B cell (primary cell): ENCODE data around the gene ATP12A. TPM values are rescaled to one million over a fixed set of nuclear protein-coding genes. Genes with fewer than 3 reads are reported as not detected.

Experiments
- ATAC-seq: fragments of 200-7000 bp; cut with Tn5 transposase; one replicate; pipeline ENCODE4 v1.10.0; 2021; ENCODE audit warnings: low read depth, mild to moderate bottlenecking, moderate number of reproducible peaks, moderate library complexity
- CTCF ChIA-PET: fragments of 350-600 bp; sonication (Branson Sonifier 250); formaldehyde crosslinking; loops from one replicate; lab custom pipeline; 2021; ENCODE audit warnings: antibody characterized with exemption, inconsistent platforms; lab: Charles Lee
- POLR2A ChIA-PET: fragments of 350-600 bp; sonication (Branson Sonifier 250); formaldehyde crosslinking; loops from one replicate; lab custom pipeline; 2021; ENCODE audit warnings: antibody characterized with exemption; lab: Charles Lee
- DNase-seq: peaks from one replicate; pipeline ENCODE4 v3.0.0; 2013
- H2AFZ ChIP-seq: 2 replicates; pipeline ENCODE4 v1.6.1; 2012; ENCODE audit warnings: mild to moderate bottlenecking, low read depth, low read length; ENCODE audit not compliant: insufficient read depth, poor library complexity, severe bottlenecking
- H3K27ac ChIP-seq, 2 donors: 1 replicate in 1 of 2; 2 replicates in 1 of 2; pipeline ENCODE4 v1.5.1; 2012 to 2013; ENCODE audit warnings: low read length in 2 of 2, mild to moderate bottlenecking in 2 of 2, moderate library complexity in 1 of 2
- H3K27me3 ChIP-seq, 4 experiments: fragments of 200-600 bp in 1 of 4; sonication (generic) in 1 of 4; replicated peaks in 1 of 4; 1 replicate in 2 of 4; 2 replicates in 2 of 4; pipeline versions ENCODE4 v1.6.1 to v1.7.0; 2013 to 2016; ENCODE audit warnings: low read length in 3 of 4, mild to moderate bottlenecking in 2 of 4, mixed read lengths in 1 of 4, moderate library complexity in 1 of 4; ENCODE audit not compliant: insufficient read depth in 4 of 4, control insufficient read depth in 3 of 4; ENCODE audit errors: control extremely low read depth in 1 of 4
- H3K36me3 ChIP-seq, 2 experiments: replicated peaks in 1 of 2; 1 replicate in 1 of 2; 2 replicates in 1 of 2; pipeline versions ENCODE4 v1.6.1 to v1.7.1; 2013; ENCODE audit warnings: low read length in 1 of 2; ENCODE audit not compliant: insufficient read depth in 2 of 2, control insufficient read depth in 1 of 2; ENCODE audit errors: control extremely low read depth in 1 of 2, extremely low read depth in 1 of 2
- H3K4me1 ChIP-seq, 2 donors: fragments of 200-600 bp in 1 of 2; sonication (generic) in 1 of 2; 1 replicate in 1 of 2; 2 replicates in 1 of 2; pipeline versions ENCODE4 v1.5.1 to v1.6.1; 2013 to 2017; ENCODE audit warnings: low read length in 2 of 2; ENCODE audit not compliant: control insufficient read depth in 2 of 2, insufficient read depth in 2 of 2
- H3K4me2 ChIP-seq: replicated peaks from 2 replicates; pipeline ENCODE3; 2012; ENCODE audit warnings: mild to moderate bottlenecking, low read depth, low read length; ENCODE audit not compliant: poor library complexity, severe bottlenecking
- H3K4me3 ChIP-seq, 5 experiments: fragments of 200-600 bp in 1 of 5; sonication (generic) in 1 of 5; 1 replicate in 3 of 5; 2 replicates in 2 of 5; pipeline versions ENCODE4 v1.5.1 to v1.7.0; 2011 to 2016; ENCODE audit warnings: low read length in 4 of 5, mild to moderate bottlenecking in 4 of 5, low read depth in 2 of 5, control low read depth in 1 of 5, moderate library complexity in 1 of 5; ENCODE audit not compliant: insufficient read depth in 1 of 5; ENCODE audit errors: control extremely low read depth in 1 of 5, extremely low read depth in 1 of 5
- H3K79me2 ChIP-seq: fragments of 200-600 bp; sonication (generic); one replicate; pipeline ENCODE4 v1.6.0; 2016; ENCODE audit warnings: low read length; ENCODE audit not compliant: control insufficient read depth, insufficient read depth
- H3K9ac ChIP-seq: fragments of 200-600 bp; sonication (generic); 2 replicates; pipeline ENCODE4 v1.6.1; 2017; ENCODE audit warnings: mild to moderate bottlenecking, low read length, moderate library complexity
- H3K9me3 ChIP-seq, 3 donors: one replicate each; pipeline versions ENCODE4 v1.6.1 to v1.7.1; 2013; ENCODE audit warnings: low read length in 2 of 3; ENCODE audit not compliant: control insufficient read depth in 2 of 3, insufficient read depth in 1 of 3; ENCODE audit errors: control extremely low read depth in 1 of 3
- H4K20me1 ChIP-seq: 2 replicates; pipeline ENCODE4 v1.6.0; 2012; ENCODE audit warnings: mild to moderate bottlenecking, low read length; ENCODE audit not compliant: insufficient read depth, control insufficient read depth, poor library complexity, severe bottlenecking
- H3K27ac Mint-ChIP-seq: one replicate; pipeline ENCODE4 v1.8.0; 2021; ENCODE audit warnings: mixed read lengths
- H3K27me3 Mint-ChIP-seq: one replicate; pipeline ENCODE4 v1.8.0; 2021; ENCODE audit warnings: mixed read lengths
- H3K4me1 Mint-ChIP-seq: one replicate; pipeline ENCODE4 v1.8.0; 2021; ENCODE audit warnings: mixed read lengths
- H3K4me3 Mint-ChIP-seq: one replicate; pipeline ENCODE4 v1.8.0; 2021; ENCODE audit warnings: mixed read lengths
- H3K9me3 Mint-ChIP-seq: one replicate; pipeline ENCODE4 v1.8.0; 2022; ENCODE audit warnings: mixed read lengths; ENCODE audit not compliant: insufficient read depth
- CTCF ChIP-seq: fragments of 200-600 bp; IDR thresholded peaks from one replicate; pipeline ENCODE4 v1.8.0; 2022; ENCODE audit warnings: antibody characterized with exemption, mild to moderate bottlenecking
- EZH2 ChIP-seq: IDR thresholded peaks from 2 replicates; pipeline ENCODE4 v1.6.1; 2012; ENCODE audit warnings: borderline replicate concordance, low read depth, mild to moderate bottlenecking, moderate library complexity, low read length; ENCODE audit not compliant: insufficient read depth, poor library complexity, severe bottlenecking
- WGBS: methylation state at CpG from one replicate; pipeline ENCODE4 v1.1.5; 2013; ENCODE audit warnings: missing lambda C conversion rate; ENCODE audit not compliant: insufficient coverage; 5-methylcytosine and 5-hydroxymethylcytosine counted together
- intact Hi-C: fragments of 100-400 bp; cut with micrococcal nuclease; formaldehyde crosslinking; loops from one replicate; pipeline ENCODE4 v1.10.0; 2022
- polyA plus RNA-seq: library from polyadenylated mRNA; depleted of rRNA; stranded (reverse); fragments of >200 nt; gene quantifications from 2 replicates; pipeline ENCODE4 v1.2.3, GENCODE V29; 2012
- total RNA-seq, 2 donors: library from RNA; stranded (reverse); fragments of 120-200 nt in 1 of 2; gene quantifications; 1 replicate in 1 of 2; 2 replicates in 1 of 2; pipeline versions ENCODE4 v1.2.3 to v1.2.4, GENCODE V29; 2013 to 2022

The ATP12A gene
- total and polyA plus RNA-seq, 2 donors (not counting 1 experiment from before 2014, with no cell fraction given): not detected

DNA sequence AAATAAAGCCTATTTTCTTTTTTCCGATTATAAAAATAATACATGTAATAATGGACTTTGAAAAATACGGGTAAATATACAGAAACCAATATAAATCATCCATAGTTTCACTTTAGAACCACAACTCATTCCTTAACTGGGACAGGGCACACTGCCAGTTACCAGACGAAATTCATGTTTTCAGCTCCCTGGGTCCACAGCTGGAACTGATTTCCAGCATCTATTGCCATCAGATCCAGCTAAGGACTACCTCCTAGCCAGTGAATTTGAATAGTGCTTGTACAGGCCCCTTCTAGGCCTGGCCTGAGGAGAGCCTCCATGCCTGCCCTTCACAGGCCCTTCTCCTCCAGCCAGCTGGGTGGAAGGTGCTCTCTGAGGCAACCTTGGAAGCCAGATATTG is 30.0 kb upstream of the ATP12A start:
- H3K9me3 Mint-ChIP-seq: no peaks in the 10 kb centered on the region
- peaks cover 24% of the 10 kb centered on the region for H3K27me3 Mint-ChIP-seq
- CTCF ChIA-PET: no interaction called here
- Histone ChIP-seq H3K4me2 (no peak overlapping the region), H3K79me2 (no peaks in the 10 kb centered on the region), H3K36me3 (no peaks in the 10 kb centered on the region), H3K4me1 (no peaks in the 10 kb centered on the region), H3K9ac (no peak overlapping the region), H2AFZ (no peak overlapping the region), H3K4me3 (no peak overlapping the region), H3K9me3 (no peaks in the 10 kb centered on the region), H3K27ac (no peak overlapping the region), H3K27me3 (peaks cover 0 to 6% (median 0%) of the 10 kb centered on the region in 4 experiments), H4K20me1 (no peaks in the 10 kb centered on the region)
- intact Hi-C loops: no loop called here
- no peak overlapping the region for H3K27ac Mint-ChIP-seq
- no peaks in the 10 kb centered on the region for H3K4me1 Mint-ChIP-seq
- no peak overlapping the region for H3K4me3 Mint-ChIP-seq
- ATAC-seq (no peak), DNase-seq (no peak)
- POLR2A ChIA-PET: no interaction called here
- TF ChIP-seq EZH2 (no peak), CTCF (no peak)
- WGBS: no CpG with 5 or more reads among the region's 3 CpGs

DNA sequence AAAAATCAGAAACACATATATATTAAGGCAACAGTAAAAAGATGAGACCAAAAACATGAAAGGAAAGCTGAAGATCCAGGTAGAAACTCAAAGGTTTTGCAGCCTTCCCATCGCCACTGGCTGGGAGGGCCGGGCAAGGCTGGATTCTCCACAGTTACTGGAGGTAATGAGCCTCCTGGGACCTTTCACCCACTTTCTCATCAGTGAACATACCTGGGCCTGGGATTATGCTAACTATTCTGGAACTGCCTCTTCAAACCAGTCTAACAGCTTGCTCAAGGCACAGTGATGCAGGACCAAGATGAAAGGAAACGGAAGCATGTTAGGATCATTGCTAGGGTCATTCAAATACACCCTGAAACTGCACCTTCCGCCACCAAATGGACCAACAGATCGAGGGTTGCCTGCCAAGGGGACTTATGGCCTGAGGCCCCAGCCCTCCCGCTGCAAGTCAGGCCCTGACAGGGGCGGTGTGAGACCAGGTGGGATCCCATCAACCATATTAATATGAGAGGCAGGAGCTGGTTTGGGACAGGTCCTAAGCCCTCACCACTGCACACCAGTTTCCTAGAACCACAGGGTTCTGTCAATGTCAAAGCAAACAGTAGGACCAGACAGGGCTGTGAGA is 28.4 kb upstream of the ATP12A start:
- H3K4me3 ChIP-seq: no peak overlapping the region
- no peaks in the 10 kb centered on the region for H3K4me1 ChIP-seq
- H2AFZ ChIP-seq: no peak overlapping the region
- H3K27ac ChIP-seq: no peak overlapping the region
- peaks cover 0 to 6% (median 2%) of the 10 kb centered on the region in 4 experiments for H3K27me3 ChIP-seq
- Mint-ChIP-seq H3K27ac (no peak overlapping the region), H3K27me3 (peaks cover 20% of the 10 kb centered on the region), H3K4me1 (no peaks in the 10 kb centered on the region), H3K9me3 (no peaks in the 10 kb centered on the region), H3K4me3 (no peak overlapping the region)
- POLR2A ChIA-PET: no interaction called here
- no peak for TF ChIP-seq EZH2
- no peak for TF ChIP-seq CTCF
- no peak overlapping the region for H3K4me2 ChIP-seq
- H3K9ac ChIP-seq: no peak overlapping the region
- ATAC-seq: no peak
- no peaks in the 10 kb centered on the region for H3K79me2 ChIP-seq
- intact Hi-C loops: no loop called here
- no peak for DNase-seq
- H3K36me3 ChIP-seq: no peaks in the 10 kb centered on the region
- no peaks in the 10 kb centered on the region for H3K9me3 ChIP-seq
- H4K20me1 ChIP-seq: no peaks in the 10 kb centered on the region
- CTCF ChIA-PET: no interaction called here
- WGBS: 93% methylated on average over 7 of the region's 7 CpGs
